PC-9 (cell line): ENCODE data around the gene ITSN1.

Experiments used
- CTCF ChIP-seq: fragments of 200-600 bp; sonication (generic); conservative IDR thresholded peaks from 2 replicates; pipeline ENCODE4 v1.6.1; 2017; ENCODE audit warnings: mixed run types, antibody characterized with exemption, mild to moderate bottlenecking, moderate library complexity
- EZH2 ChIP-seq: fragments of 200-600 bp; sonication (generic); IDR thresholded peaks from 2 replicates; pipeline ENCODE4 v1.8.0; 2017; ENCODE audit warnings: antibody characterized with exemption, low read depth

GRCh38 chr21:33847588-33848248 is 205.4 kb downstream of the ITSN1 start:
- TF ChIP-seq CTCF (no peak), EZH2 (no peak)
